Naive thymus-derived CD4-positive, alpha-beta T cell (primary cell): Measurements from ENCODE around the gene CRADD. TPM values are rescaled to one million over a fixed set of nuclear protein-coding genes. Genes with fewer than 3 reads are reported as not detected.

Experiments
- ATAC-seq: fragments of 150-1000 bp; cut with Tn5 transposase; 2 replicates; pipeline ENCODE4 v1.10.0; 2021; ENCODE audit warnings: mild to moderate bottlenecking, moderate library complexity
- CTCF ChIA-PET: fragments of 350-600 bp; sonication (Branson Sonifier 250); formaldehyde crosslinking; loops from one replicate; lab custom pipeline; 2021; ENCODE audit warnings: antibody characterized with exemption; lab: Charles Lee
- POLR2A ChIA-PET: fragments of 350-600 bp; sonication (Branson Sonifier 250); formaldehyde crosslinking; loops from one replicate; lab custom pipeline; 2021; ENCODE audit warnings: antibody characterized with exemption, inconsistent platforms; lab: Charles Lee
- DNase-seq, 9 donors: peaks; one replicate each; pipeline versions ENCODE4 v3.0.0 to v3.0.0-alpha.2; 2020 to 2022; ENCODE audit warnings: mixed read lengths in 1 of 9
- H3K27ac ChIP-seq: one replicate; pipeline ENCODE4 v1.7.0; 2013; ENCODE audit warnings: mild to moderate bottlenecking, low read depth, low read length, moderate library complexity
- H3K27me3 ChIP-seq, 2 donors: one replicate each; pipeline ENCODE4 v1.7.0; 2013; ENCODE audit warnings: low read length in 2 of 2, mild to moderate bottlenecking in 2 of 2, moderate library complexity in 2 of 2; ENCODE audit not compliant: control insufficient read depth in 2 of 2, insufficient read depth in 2 of 2
- H3K36me3 ChIP-seq, 3 experiments: 1 replicate in 2 of 3; 2 replicates in 1 of 3; pipeline ENCODE4 v1.7.0; 2013; ENCODE audit warnings: low read length in 3 of 3, mild to moderate bottlenecking in 3 of 3, moderate library complexity in 1 of 3; ENCODE audit not compliant: insufficient read depth in 3 of 3, control insufficient read depth in 2 of 3
- H3K4me1 ChIP-seq, 2 donors: one replicate each; pipeline ENCODE4 v1.7.0; 2013; ENCODE audit warnings: low read length in 2 of 2, mild to moderate bottlenecking in 2 of 2, moderate library complexity in 1 of 2; ENCODE audit not compliant: control insufficient read depth in 2 of 2, insufficient read depth in 2 of 2
- H3K4me3 ChIP-seq: 2 replicates; pipeline ENCODE4 v1.7.0; 2013; ENCODE audit warnings: mild to moderate bottlenecking, low read length
- H3K9me3 ChIP-seq, 3 experiments: 1 replicate in 2 of 3; 2 replicates in 1 of 3; pipeline ENCODE4 v1.7.0; 2013; ENCODE audit warnings: low read length in 3 of 3; ENCODE audit not compliant: control insufficient read depth in 2 of 3
- H3K27ac Mint-ChIP-seq, 9 donors: one replicate each; pipeline ENCODE4 v1.8.0; 2020 to 2022; ENCODE audit warnings: mixed read lengths in 9 of 9, mild to moderate bottlenecking in 8 of 9, moderate library complexity in 5 of 9, inconsistent platforms in 2 of 9
- H3K27me3 Mint-ChIP-seq, 5 donors: one replicate each; pipeline ENCODE4 v1.8.0; 2021 to 2022; ENCODE audit warnings: mixed read lengths in 5 of 5, mild to moderate bottlenecking in 1 of 5
- H3K36me3 Mint-ChIP-seq, 5 donors: one replicate each; pipeline ENCODE4 v1.8.0; 2020 to 2022; ENCODE audit warnings: mixed read lengths in 5 of 5, mild to moderate bottlenecking in 3 of 5, inconsistent platforms in 1 of 5
- H3K4me1 Mint-ChIP-seq, 7 donors: one replicate each; pipeline ENCODE4 v1.8.0; 2020 to 2022; ENCODE audit warnings: mixed read lengths in 7 of 7, mild to moderate bottlenecking in 3 of 7, inconsistent platforms in 1 of 7
- H3K4me3 Mint-ChIP-seq, 10 donors: one replicate each; pipeline ENCODE4 v1.8.0; 2020 to 2022; ENCODE audit warnings: mild to moderate bottlenecking in 10 of 10, mixed read lengths in 10 of 10, moderate library complexity in 6 of 10, inconsistent platforms in 2 of 10
- H3K9me3 Mint-ChIP-seq, 11 donors: one replicate each; pipeline ENCODE4 v1.8.0; 2020 to 2022; ENCODE audit warnings: mixed read lengths in 11 of 11, mild to moderate bottlenecking in 4 of 11, inconsistent platforms in 1 of 11, moderate library complexity in 1 of 11
- intact Hi-C, 2 donors: fragments of 100-400 bp; cut with micrococcal nuclease; formaldehyde crosslinking; loops; one replicate each; pipeline ENCODE4 v1.15.1; 2023
- polyA plus RNA-seq, 2 donors: library from polyadenylated mRNA; unstranded; fragments of 300-500 nt; fragmentation: Illumina TruSeq; gene quantifications; one replicate each; pipeline ENCODE4 v1.2.3, GENCODE V29; 2021
- total RNA-seq, 6 experiments: library from RNA in 5 of 6; stranded (reverse) in 5 of 6; gene quantifications; 1 replicate in 5 of 6; 2 replicates in 1 of 6; pipeline ENCODE4 v1.2.3 and lab custom pipeline; 2021 to 2026

Gene CRADD
- total and polyA plus RNA-seq, 7 experiments from 2014 or later: 11.4 to 17.1 (median 13.8) TPM

GRCh38 chr12:93849946-93850345 lies 172.8 kb downstream of the CRADD start:
- H3K4me1 ChIP-seq: peaks cover 0 to 13% of the 10 kb centered on the region in 2 donors
- POLR2A ChIA-PET: no interaction called here

DNA sequence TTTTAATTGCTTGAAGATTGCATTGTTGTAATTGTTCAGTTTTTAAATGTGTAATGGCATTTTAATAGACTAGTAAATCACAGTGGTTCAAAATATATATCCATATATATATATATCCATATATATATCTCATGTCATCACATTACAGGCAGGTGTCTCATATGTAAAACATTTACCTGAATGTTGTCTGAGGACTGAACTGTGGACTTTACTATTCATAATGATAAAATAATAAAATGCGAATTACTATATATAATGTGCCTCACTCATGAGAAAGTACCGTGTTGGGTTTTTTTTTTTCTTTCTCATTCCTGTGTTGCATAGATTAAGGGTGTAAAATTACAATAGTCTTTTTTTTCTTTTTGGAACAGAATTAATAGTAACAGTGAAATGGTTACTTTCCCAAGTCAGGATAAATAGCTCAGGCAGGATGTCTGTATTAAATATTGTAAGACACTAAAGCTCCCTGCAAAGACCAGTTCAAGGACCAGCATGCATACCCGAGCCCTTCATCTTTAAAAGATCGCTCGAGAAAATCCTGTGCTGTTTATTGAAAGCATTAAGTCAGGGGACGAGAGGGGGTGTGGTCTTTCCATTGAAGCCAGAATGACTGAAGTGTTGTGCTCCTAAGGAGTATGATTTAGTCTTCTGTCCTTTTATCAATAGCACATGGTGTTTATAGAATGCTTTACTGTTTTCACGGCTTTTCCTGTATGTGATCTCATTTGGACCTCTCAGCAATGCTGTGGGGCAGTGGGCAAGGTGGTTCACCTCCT lies 173.5 kb downstream of the CRADD start:
- H3K36me3 ChIP-seq: no peaks in the 10 kb centered on the region
- no peak overlapping the region for H3K27ac ChIP-seq
- no peaks in the 10 kb centered on the region for H3K27me3 ChIP-seq
- ATAC-seq (no peak), DNase-seq (no peak)
- Mint-ChIP-seq H3K9me3 (peaks cover 0 to 10% (median 1%) of the 10 kb centered on the region in 11 donors), H3K36me3 (peaks cover 6 to 58% (median 43%) of the 10 kb centered on the region in 5 donors), H3K27ac (peak overlapping the region in 2 of 9 donors; percentile 9 to 79), H3K4me1 (peaks cover 12 to 68% (median 20%) of the 10 kb centered on the region in 7 donors), H3K4me3 (peak overlapping the region in 1 of 10 donors; percentile 34), H3K27me3 (no peaks in the 10 kb centered on the region)
- no peak overlapping the region for H3K4me3 ChIP-seq
- H3K4me1 ChIP-seq: peaks cover 0 to 13% of the 10 kb centered on the region in 2 donors
- POLR2A ChIA-PET: no interaction called here
- no peaks in the 10 kb centered on the region for H3K9me3 ChIP-seq
- intact Hi-C loops: loop anchor here in 1 of 2 donors (1.0 kb wide), 1 partner anchor 30 kb away; no protein-coding TSS in a partner anchor
- CTCF ChIA-PET: no interaction called here

More at GRCh38 chr12:93849946-93850345, 172.8 kb downstream of the CRADD start:
- Mint-ChIP-seq H3K36me3 (peaks cover 6 to 55% (median 43%) of the 10 kb centered on the region in 5 donors), H3K4me1 (peaks cover 12 to 68% (median 20%) of the 10 kb centered on the region in 7 donors), H3K9me3 (peaks cover 0 to 11% (median 1%) of the 10 kb centered on the region in 11 donors), H3K27me3 (no peaks in the 10 kb centered on the region), H3K4me3 (no peak overlapping the region), H3K27ac (peak overlapping the region in 1 of 9 donors; percentile 9)
- Histone ChIP-seq H3K27ac (no peak overlapping the region), H3K9me3 (no peaks in the 10 kb centered on the region), H3K27me3 (no peaks in the 10 kb centered on the region), H3K36me3 (no peaks in the 10 kb centered on the region), H3K4me3 (no peak overlapping the region)
- ATAC-seq (no peak), DNase-seq (no peak)
- CTCF ChIA-PET: no interaction called here
- intact Hi-C loops: loop anchor here in 1 of 2 donors (5.0 kb wide), 4 partner anchors 47 to 923 kb away; partner anchors contain the start of genes CRADD and EEA1

DNA sequence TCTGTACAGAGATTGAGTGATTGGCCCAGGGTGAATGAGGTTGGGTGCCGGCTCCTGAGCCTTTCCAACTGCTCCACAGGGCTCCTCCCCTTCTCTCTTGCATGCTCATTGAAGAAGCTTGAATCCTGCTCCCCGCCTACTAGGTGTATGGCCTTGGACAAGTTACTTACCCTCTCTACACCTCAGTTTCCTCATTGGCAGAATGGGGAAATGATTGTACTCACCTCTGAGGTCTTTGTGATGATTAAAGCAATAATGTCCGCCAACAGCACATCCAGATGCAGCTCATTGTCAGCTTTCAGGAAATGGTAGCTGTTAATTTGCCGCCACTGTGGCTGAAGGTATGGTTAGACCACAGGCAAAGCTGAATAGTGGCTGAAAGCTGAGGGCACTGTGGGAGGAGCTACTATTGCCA lies 174.1 kb downstream of the CRADD start:
- ChIA-PET POLR2A (no interaction called here), CTCF (no interaction called here)
- Mint-ChIP-seq H3K27me3 (no peaks in the 10 kb centered on the region), H3K4me1 (peaks cover 12 to 72% (median 20%) of the 10 kb centered on the region in 7 donors), H3K9me3 (peaks cover 0 to 10% (median 1%) of the 10 kb centered on the region in 11 donors), H3K4me3 (peak overlapping the region in 1 of 10 donors; percentile 34), H3K27ac (peak overlapping the region in 1 of 9 donors; percentile 79), H3K36me3 (peaks cover 6 to 56% (median 43%) of the 10 kb centered on the region in 5 donors)
- Histone ChIP-seq H3K27me3 (no peaks in the 10 kb centered on the region), H3K27ac (no peak overlapping the region), H3K9me3 (no peaks in the 10 kb centered on the region), H3K4me1 (peaks cover 0 to 13% of the 10 kb centered on the region in 2 donors), H3K36me3 (no peaks in the 10 kb centered on the region), H3K4me3 (no peak overlapping the region)
- DNase-seq: peak in 1 of 9 donors; percentile 40
- ATAC-seq: peak; percentile 33
- intact Hi-C loops: loop anchor here in 1 of 2 donors (1.0 kb wide), 1 partner anchor 29 kb away; no protein-coding TSS in a partner anchor

GRCh38 chr12:93852173-93852591 lies 175.0 kb downstream of the CRADD start:
- H3K27ac ChIP-seq: no peak overlapping the region
- H3K36me3 ChIP-seq: no peaks in the 10 kb centered on the region
- H3K9me3 ChIP-seq: no peaks in the 10 kb centered on the region
- H3K4me3 ChIP-seq: no peak overlapping the region
- H3K36me3 Mint-ChIP-seq: peaks cover 6 to 54% (median 43%) of the 10 kb centered on the region in 5 donors
- DNase-seq (no peak), ATAC-seq (no peak)
- ChIA-PET CTCF (no interaction called here), POLR2A (no interaction called here)
- no peaks in the 10 kb centered on the region for H3K27me3 ChIP-seq
- H3K27ac Mint-ChIP-seq: peak overlapping the region in 1 of 9 donors; percentile 9
- H3K9me3 Mint-ChIP-seq: peaks cover 0 to 10% (median 1%) of the 10 kb centered on the region in 11 donors
- H3K4me1 ChIP-seq: peaks cover 0 to 13% of the 10 kb centered on the region in 2 donors
- peaks cover 12 to 68% (median 20%) of the 10 kb centered on the region in 7 donors for H3K4me1 Mint-ChIP-seq
- intact Hi-C loops: no loop called here
- no peak overlapping the region for H3K4me3 Mint-ChIP-seq
- H3K27me3 Mint-ChIP-seq: no peaks in the 10 kb centered on the region

DNA sequence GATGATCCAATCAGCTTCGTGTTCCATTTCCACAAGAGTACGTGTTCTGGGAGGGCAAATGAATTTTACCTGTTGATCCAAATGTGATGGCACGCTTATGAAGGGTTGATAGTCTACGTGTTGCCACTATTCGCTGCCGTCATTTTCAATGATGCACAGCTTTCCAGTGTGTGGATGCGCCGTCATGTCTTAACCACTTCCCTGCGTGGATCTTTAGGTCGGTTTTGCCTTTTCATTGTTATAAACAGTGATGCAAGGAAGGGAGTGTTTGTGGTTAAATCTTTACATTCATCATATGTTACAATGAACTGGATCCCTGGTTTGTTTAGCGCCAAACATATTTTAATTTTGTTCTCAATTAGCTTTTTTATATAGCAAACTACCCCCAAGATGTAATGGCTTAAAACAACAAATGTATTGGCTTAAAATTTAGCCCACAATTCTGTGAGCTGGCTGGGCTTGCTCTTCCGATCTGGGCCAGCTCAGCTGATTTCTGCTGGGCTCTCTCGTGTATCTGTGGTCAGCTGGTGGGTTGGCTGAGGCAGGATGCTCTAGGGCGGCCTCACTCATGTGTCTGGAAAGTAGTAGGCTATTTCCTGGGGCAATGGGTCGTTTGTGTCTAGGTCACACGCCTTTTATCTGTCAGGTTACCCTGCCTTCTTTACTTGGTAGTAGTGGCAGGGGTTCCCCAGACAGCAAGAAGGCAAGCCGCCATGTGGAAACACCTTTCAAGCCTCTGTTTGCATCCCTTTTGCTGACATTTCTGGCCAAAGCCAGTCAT lies 176.7 kb downstream of the CRADD start:
- peak; percentile 64 for ATAC-seq
- peaks cover 6 to 45% (median 32%) of the 10 kb centered on the region in 5 donors for H3K36me3 Mint-ChIP-seq
- POLR2A ChIA-PET: no interaction called here
- no peaks in the 10 kb centered on the region for H3K9me3 ChIP-seq
- H3K4me3 ChIP-seq: no peak overlapping the region
- no peak overlapping the region for H3K27ac Mint-ChIP-seq
- H3K36me3 ChIP-seq: no peaks in the 10 kb centered on the region
- no peaks in the 10 kb centered on the region for H3K27me3 ChIP-seq
- no peak for DNase-seq
- H3K9me3 Mint-ChIP-seq: peaks cover 0 to 4% (median 0%) of the 10 kb centered on the region in 11 donors
- H3K4me3 Mint-ChIP-seq: no peak overlapping the region
- H3K27me3 Mint-ChIP-seq: no peaks in the 10 kb centered on the region
- peaks cover 2 to 54% (median 6%) of the 10 kb centered on the region in 7 donors for H3K4me1 Mint-ChIP-seq
- H3K4me1 ChIP-seq: peaks cover 0 to 13% of the 10 kb centered on the region in 2 donors
- H3K27ac ChIP-seq: no peak overlapping the region
- CTCF ChIA-PET: no interaction called here
- intact Hi-C loops: no loop called here

GRCh38 chr12:93855261-93855660 lies 178.1 kb downstream of the CRADD start:
- Mint-ChIP-seq H3K4me1 (peaks cover 0 to 46% (median 0%) of the 10 kb centered on the region in 7 donors), H3K27me3 (no peaks in the 10 kb centered on the region), H3K36me3 (peaks cover under 1 to 43% (median 24%) of the 10 kb centered on the region in 5 donors), H3K27ac (no peak overlapping the region), H3K4me3 (no peak overlapping the region), H3K9me3 (peaks cover 0 to 4% (median 0%) of the 10 kb centered on the region in 11 donors)
- CTCF ChIA-PET: no interaction called here
- H3K4me3 ChIP-seq: no peak overlapping the region
- peak; percentile 49 for ATAC-seq
- no peaks in the 10 kb centered on the region for H3K27me3 ChIP-seq
- DNase-seq: no peak
- peaks cover 0 to 13% of the 10 kb centered on the region in 2 donors for H3K4me1 ChIP-seq
- H3K27ac ChIP-seq: no peak overlapping the region
- intact Hi-C loops: no loop called here
- H3K9me3 ChIP-seq: no peaks in the 10 kb centered on the region
- H3K36me3 ChIP-seq: no peaks in the 10 kb centered on the region
- POLR2A ChIA-PET: no interaction called here
